IMR-90 (cell line): ENCODE measurements around the gene COL9A3. TPM values are rescaled to one million over a fixed set of nuclear protein-coding genes. Genes with fewer than 3 reads are reported as not detected.

Experiments
- ATAC-seq: fragments of 200-7000 bp; cut with Tn5 transposase; 2 replicates; pipeline ENCODE4 v1.9.1; 2020; ENCODE audit warnings: low read depth, mild to moderate bottlenecking, moderate library complexity
- BruUV-seq: library from RNA; stranded (reverse); fragments of 400-500 nt; replicated peaks from 2 replicates; lab custom pipeline; 2021; lab: Mats Ljungman, UMichigan
- CTCF ChIA-PET: fragments of 300-600 bp; formaldehyde crosslinking; extraction: SDS; loops from one replicate; lab custom pipeline; 2021; ENCODE audit warnings: antibody characterized with exemption; lab: Yijun Ruan, JAX
- POLR2A ChIA-PET: fragments of 300-600 bp; sonication (Branson Sonifier 250); formaldehyde crosslinking; loops from one replicate; lab custom pipeline; 2022; ENCODE audit warnings: antibody characterized with exemption; ENCODE audit not compliant: unreplicated experiment; lab: Charles Lee
- DNase-seq: peaks from one replicate; pipeline ENCODE4 v3.0.0; 2013
- H2AFZ ChIP-seq: replicated peaks from 2 replicates; pipeline ENCODE3; 2013; ENCODE audit warnings: low read length, mild to moderate bottlenecking; ENCODE audit not compliant: poor library complexity
- H2AK5ac ChIP-seq: 2 replicates; pipeline ENCODE4 v1.6.1; 2013; ENCODE audit warnings: low read depth, low read length, inconsistent platforms
- H2AK9ac ChIP-seq: replicated peaks from 2 replicates; pipeline ENCODE3; 2013; ENCODE audit warnings: mild to moderate bottlenecking, low read depth, low read length, moderate library complexity; ENCODE audit not compliant: poor library complexity
- H2BK120ac ChIP-seq: 2 replicates; pipeline ENCODE4 v1.6.1; 2013; ENCODE audit warnings: low read depth, low read length, inconsistent platforms
- H2BK15ac ChIP-seq: 3 replicates; pipeline ENCODE4 v1.6.1; 2013; ENCODE audit warnings: low read depth, low read length, inconsistent platforms
- H2BK20ac ChIP-seq: 2 replicates; pipeline ENCODE4 v1.6.1; 2013; ENCODE audit warnings: low read depth, mild to moderate bottlenecking, inconsistent platforms, low read length, moderate library complexity
- H2BK5ac ChIP-seq: 2 replicates; pipeline ENCODE4 v1.6.1; 2013; ENCODE audit warnings: mild to moderate bottlenecking, low read depth, low read length, inconsistent platforms; ENCODE audit not compliant: poor library complexity, severe bottlenecking
- H3K14ac ChIP-seq: replicated peaks from 2 replicates; pipeline ENCODE4 v1.6.1; 2013; ENCODE audit warnings: low read depth, low read length, inconsistent platforms
- H3K18ac ChIP-seq: 2 replicates; pipeline ENCODE4 v1.6.1; 2013; ENCODE audit warnings: low read depth, low read length, control low read depth
- H3K23ac ChIP-seq: 2 replicates; pipeline ENCODE4 v1.6.1; 2013; ENCODE audit warnings: low read depth, low read length, inconsistent platforms
- H3K27ac ChIP-seq: 2 replicates; pipeline ENCODE4 v1.5.1; 2013; ENCODE audit warnings: mild to moderate bottlenecking, control low read depth, low read length; ENCODE audit not compliant: insufficient read depth
- H3K27me3 ChIP-seq: 2 replicates; pipeline ENCODE4 v1.6.1; 2013; ENCODE audit warnings: low read length; ENCODE audit not compliant: control insufficient read depth, insufficient read depth
- H3K36me3 ChIP-seq: 2 replicates; pipeline ENCODE4 v1.6.1; 2013; ENCODE audit warnings: low read length, mixed read lengths; ENCODE audit not compliant: control insufficient read depth, insufficient read depth
- H3K4ac ChIP-seq: 2 replicates; pipeline ENCODE4 v1.6.1; 2013; ENCODE audit warnings: low read depth, low read length, inconsistent platforms
- H3K4me1 ChIP-seq: 2 replicates; pipeline ENCODE4 v1.6.1; 2013; ENCODE audit warnings: low read length, mixed read lengths; ENCODE audit not compliant: control insufficient read depth, insufficient read depth
- H3K4me2 ChIP-seq: 2 replicates; pipeline ENCODE4 v1.6.1; 2013; ENCODE audit warnings: low read depth, mild to moderate bottlenecking, control low read depth, low read length, moderate library complexity
- H3K4me3 ChIP-seq: 2 replicates; pipeline ENCODE4 v1.5.1; 2013; ENCODE audit warnings: low read depth, mild to moderate bottlenecking, control low read depth, low read length, moderate library complexity; ENCODE audit not compliant: insufficient read depth
- H3K56ac ChIP-seq: 2 replicates; pipeline ENCODE4 v1.6.1; 2013; ENCODE audit warnings: low read length, inconsistent platforms; ENCODE audit not compliant: insufficient read depth; ENCODE audit errors: extremely low read depth
- H3K79me1 ChIP-seq, 2 experiments: 2 replicates each; pipeline ENCODE4 v1.6.1; 2013; ENCODE audit warnings: low read length in 2 of 2, inconsistent platforms in 1 of 2, low read depth in 1 of 2
- H3K9ac ChIP-seq: 2 replicates; pipeline ENCODE4 v1.6.1; 2013; ENCODE audit warnings: low read depth, low read length, control low read depth
- H3K9me1 ChIP-seq: 2 replicates; pipeline ENCODE4 v1.6.1; 2013; ENCODE audit warnings: low read length, inconsistent platforms; ENCODE audit not compliant: insufficient read depth
- H3K9me3 ChIP-seq: 2 replicates; pipeline ENCODE4 v1.6.1; 2013; ENCODE audit warnings: low read length; ENCODE audit not compliant: control insufficient read depth, insufficient read depth
- H4K20me1 ChIP-seq: 2 replicates; pipeline ENCODE4 v1.6.1; 2013; ENCODE audit warnings: low read length, inconsistent platforms; ENCODE audit not compliant: insufficient read depth
- H4K5ac ChIP-seq: 2 replicates; pipeline ENCODE4 v1.6.1; 2013; ENCODE audit warnings: mild to moderate bottlenecking, low read depth, low read length, control low read depth
- H4K8ac ChIP-seq, 2 experiments: 2 replicates each; pipeline ENCODE4 v1.6.1; 2013; ENCODE audit warnings: low read depth in 2 of 2, low read length in 2 of 2, control low read depth in 1 of 2, inconsistent platforms in 1 of 2
- H4K91ac ChIP-seq: 2 replicates; pipeline ENCODE4 v1.6.1; 2013; ENCODE audit warnings: low read depth, low read length, inconsistent platforms; ENCODE audit not compliant: insufficient read depth
- BHLHE40 ChIP-seq: fragments of 150-350 bp; IDR thresholded peaks from 2 replicates; pipeline ENCODE4 v1.6.1; 2016; ENCODE audit warnings: mild to moderate bottlenecking, low read depth, low read length
- CEBPB ChIP-seq: IDR thresholded peaks from 2 replicates; pipeline ENCODE4 v1.6.1; 2012; ENCODE audit warnings: low read depth, low read length, improper control_type of control experiment
- CHD1 ChIP-seq: IDR thresholded peaks from 2 replicates; pipeline ENCODE4 v1.6.1; 2012; ENCODE audit warnings: low read depth, low read length, improper control_type of control experiment
- CTCF ChIP-seq: conservative IDR thresholded peaks from 2 replicates; pipeline ENCODE4 v1.5.1; 2012; ENCODE audit warnings: mild to moderate bottlenecking, low read depth, low read length, improper control_type of control experiment
- FOS ChIP-seq: fragments of 150-350 bp; IDR thresholded peaks from 2 replicates; pipeline ENCODE4 v1.6.1; 2016; ENCODE audit warnings: low read depth, low read length
- MAFK ChIP-seq: IDR thresholded peaks from 2 replicates; pipeline ENCODE4 v1.6.1; 2012; ENCODE audit warnings: low read depth, low read length, improper control_type of control experiment
- MAZ ChIP-seq: IDR thresholded peaks from 2 replicates; pipeline ENCODE4 v1.6.1; 2012; ENCODE audit warnings: low read depth, mild to moderate bottlenecking, low read length, improper control_type of control experiment, moderate library complexity, borderline replicate concordance
- MXI1 ChIP-seq: IDR thresholded peaks from 2 replicates; pipeline ENCODE4 v1.6.1; 2012; ENCODE audit warnings: low read depth, mild to moderate bottlenecking, low read length, moderate library complexity, borderline replicate concordance
- NFE2L2 ChIP-seq: fragments of 150-350 bp; IDR thresholded peaks from 2 replicates; pipeline ENCODE4 v1.6.1; 2016; ENCODE audit warnings: low read depth, mild to moderate bottlenecking, low read length
- RAD21 ChIP-seq: IDR thresholded peaks from 2 replicates; pipeline ENCODE4 v1.6.1; 2012; ENCODE audit warnings: low read length, improper control_type of control experiment
- RCOR1 ChIP-seq: IDR thresholded peaks from 2 replicates; pipeline ENCODE4 v1.6.1; 2012; ENCODE audit warnings: mild to moderate bottlenecking, low read length, improper control_type of control experiment; ENCODE audit not compliant: insufficient replicate concordance
- RFX5 ChIP-seq: IDR thresholded peaks from 2 replicates; pipeline ENCODE4 v1.8.0; 2012; ENCODE audit warnings: low read depth, mild to moderate bottlenecking, low read length, moderate library complexity
- WGBS, 2 experiments: methylation state at CpG; one replicate each; pipeline versions ENCODE4 v1.1.5 to v1.1.7; 2013; ENCODE audit warnings: missing lambda C conversion rate in 2 of 2; ENCODE audit not compliant: insufficient read length in 1 of 2; ENCODE audit errors: extremely low coverage in 2 of 2; 5-methylcytosine and 5-hydroxymethylcytosine counted together
- dilution Hi-C: fragments of 300-500 bp; cut with HindIII; formaldehyde crosslinking; loops from one replicate; pipeline ENCODE4 v1.14.3; 2018; ENCODE audit warnings: low sequenced_read_pairs; ENCODE audit not compliant: unreplicated experiment
- in situ Hi-C: fragments of 300-500 bp; cut with MboI; formaldehyde crosslinking; loops from 3 replicates; pipeline ENCODE4 v1.14.3; 2019; ENCODE audit warnings: low sequenced_read_pairs, inconsistent platforms, mixed read lengths
- intact Hi-C: fragments of 100-400 bp; cut with micrococcal nuclease; formaldehyde crosslinking; loops from 2 replicates; pipeline ENCODE4 v1.10.0; 2022
- polyA plus RNA-seq, 3 experiments: library from polyadenylated mRNA; depleted of rRNA; stranded (reverse); fragments of >200 nt; gene quantifications; 2 replicates each; pipeline ENCODE4 v1.2.3, GENCODE V29; 2012; ENCODE audit warnings: low replicate concordance in 1 of 3
- total RNA-seq: library from RNA; depleted of rRNA; stranded (reverse); fragments of >200 nt; gene quantifications from 2 replicates; pipeline ENCODE4 v1.2.3, GENCODE V29; 2012

COL9A3 gene
- total and polyA plus RNA-seq, 2 of the 4 experiments (the other 2 are of a cell fraction), result 0.36 to 1.4 TPM

- H2AK5ac ChIP-seq, result no peak overlapping the region
- peaks cover 11% of the 10 kb centered on the region for H3K4me1 ChIP-seq
- peaks cover 0 to 20% of the 10 kb centered on the region in 2 experiments; a peak in 2 of 4 replicates for H3K79me1 ChIP-seq
- intact Hi-C loops, result no loop called here
- H4K91ac ChIP-seq, result no peak overlapping the region
- H3K56ac ChIP-seq, result no peak overlapping the region
- dilution Hi-C loops, result no loop called here
- TF ChIP-seq RFX5 (no peak), CHD1 (no peak), RAD21 (no peak), MAFK (no peak), FOS (no peak), MXI1 (no peak), RCOR1 (no peak), CTCF (no peak), BHLHE40 (no peak), NFE2L2 (no peak), CEBPB (no peak), MAZ (no peak)
- no TSS peak for BruUV-seq
- no peak overlapping the region for H3K4me2 ChIP-seq
- H3K9me3 ChIP-seq, result no peaks in the 10 kb centered on the region
- no peak overlapping the region for H2AFZ ChIP-seq
- no peak overlapping the region for H4K5ac ChIP-seq
- no peak overlapping the region for H3K14ac ChIP-seq
- H2BK20ac ChIP-seq, result no peak overlapping the region
- H3K9me1 ChIP-seq, result peaks cover 11% of the 10 kb centered on the region
- CTCF ChIA-PET, result no interaction called here
- no peak overlapping the region for H3K4ac ChIP-seq
- H2BK5ac ChIP-seq, result no peak overlapping the region
- in situ Hi-C loops, result no loop called here
- no peak overlapping the region for H3K4me3 ChIP-seq
- no peak overlapping the region for H2BK120ac ChIP-seq
- H2AK9ac ChIP-seq, result no peak overlapping the region
- no peak overlapping the region for H3K27ac ChIP-seq
- 91% methylated on average over 13 of the region's 20 CpGs; no CpG with 5 or more reads in 1 of the 2 experiments for WGBS, 2 experiments
- DNase-seq, result no peak
- no peaks in the 10 kb centered on the region for H3K27me3 ChIP-seq
- H2BK15ac ChIP-seq, result no peak overlapping the region
- ATAC-seq, result no peak
- H4K20me1 ChIP-seq, result peaks cover 20% of the 10 kb centered on the region
- peaks cover 41% of the 10 kb centered on the region for H3K36me3 ChIP-seq
- H3K23ac ChIP-seq, result no peak overlapping the region
- POLR2A ChIA-PET, result interaction anchor here (0.6 kb wide), 1 partner anchor 51 kb away, joined by 3 read pairs; no protein-coding TSS in a partner anchor
- no peak overlapping the region for H3K9ac ChIP-seq
- H4K8ac ChIP-seq, result no peak overlapping the region
- no peak overlapping the region for H3K18ac ChIP-seq
These were observed 68.4 kb downstream of the COL9A3 start for GRCh38 chr20:62885046-62885895.
